T-helper 22 cell (primary cell): ENCODE results near the gene CTBP2.

Source experiments
- DNase-seq: peaks from one replicate; pipeline ENCODE4 v3.0.0-alpha.2; 2020; ENCODE audit warnings: low read depth

CTBP2 gene

GRCh38 chr10:125144693-125145623, 15.4 kb downstream of the CTBP2 start:
- no peak for DNase-seq

GRCh38 chr10:125144206-125144605, 16.2 kb downstream of the CTBP2 start:
- no peak for DNase-seq

DNA sequence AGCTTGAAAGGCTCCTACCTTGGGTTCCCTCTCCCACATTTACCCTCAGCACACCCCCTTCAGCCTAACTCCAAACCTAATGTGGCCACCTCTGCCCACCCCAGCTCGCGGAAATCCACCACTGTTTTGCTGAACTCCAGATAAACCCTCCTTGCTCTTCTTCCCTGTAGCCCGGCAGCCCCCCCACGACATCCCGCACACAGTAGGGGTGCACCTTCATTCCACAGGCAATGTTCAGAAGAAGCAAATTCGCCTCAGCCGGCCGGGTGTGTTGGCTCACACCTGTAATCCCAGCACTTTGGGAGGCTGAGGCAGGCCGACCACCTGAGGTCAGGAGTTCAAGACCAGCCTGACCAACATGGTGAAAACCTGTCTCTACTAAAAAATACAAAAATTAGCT, 17.4 kb downstream of the CTBP2 start:
- DNase-seq = no peak

GRCh38 chr10:125141860-125142484, 18.4 kb downstream of the CTBP2 start:
- DNase-seq = no peak

- DNase-seq = no peak
These were observed 19.1 kb downstream of the CTBP2 start for GRCh38 chr10:125141150-125141859.

GRCh38 chr10:125140151-125140550, 20.2 kb downstream of the CTBP2 start:
- DNase-seq = no peak

DNA sequence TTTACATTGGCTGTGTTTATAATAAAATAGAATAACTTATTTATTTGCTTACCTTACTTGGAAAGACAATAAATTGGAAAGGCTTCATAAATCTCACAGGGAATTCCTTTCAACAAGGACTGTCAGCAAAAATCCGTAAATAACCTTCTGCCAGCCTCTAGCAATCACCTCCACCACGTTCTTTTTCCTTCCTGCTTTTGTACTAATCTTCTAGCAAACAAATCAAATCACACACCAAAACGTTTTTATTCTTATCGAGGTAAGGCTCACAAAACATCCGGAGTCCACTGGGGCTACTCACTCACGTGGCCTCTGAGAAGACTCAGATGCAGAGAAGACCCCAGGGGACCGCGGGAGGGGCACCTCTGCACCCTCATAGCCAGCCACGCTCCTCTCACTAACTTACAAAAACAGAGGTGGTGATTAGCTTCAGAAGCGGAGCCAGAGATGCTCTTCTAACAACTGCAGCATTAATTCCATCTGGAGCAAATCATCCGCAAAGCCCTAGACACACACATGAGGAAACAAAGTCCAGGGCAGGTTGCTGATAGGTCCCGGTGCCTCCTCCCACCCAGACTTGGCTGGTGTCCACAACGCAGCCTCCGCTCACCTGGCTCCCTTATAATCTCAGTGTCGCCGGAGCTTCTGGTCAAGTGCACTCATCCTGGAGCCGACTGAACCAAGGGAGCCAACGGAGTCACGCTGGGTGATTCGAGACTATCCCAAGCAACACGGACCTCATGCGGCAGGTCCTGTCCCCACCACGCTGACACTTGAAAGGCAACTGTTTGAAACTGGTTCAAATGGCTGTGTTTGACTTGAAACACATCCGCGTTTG, 22.5 kb downstream of the CTBP2 start:
- DNase-seq = no peak

DNA sequence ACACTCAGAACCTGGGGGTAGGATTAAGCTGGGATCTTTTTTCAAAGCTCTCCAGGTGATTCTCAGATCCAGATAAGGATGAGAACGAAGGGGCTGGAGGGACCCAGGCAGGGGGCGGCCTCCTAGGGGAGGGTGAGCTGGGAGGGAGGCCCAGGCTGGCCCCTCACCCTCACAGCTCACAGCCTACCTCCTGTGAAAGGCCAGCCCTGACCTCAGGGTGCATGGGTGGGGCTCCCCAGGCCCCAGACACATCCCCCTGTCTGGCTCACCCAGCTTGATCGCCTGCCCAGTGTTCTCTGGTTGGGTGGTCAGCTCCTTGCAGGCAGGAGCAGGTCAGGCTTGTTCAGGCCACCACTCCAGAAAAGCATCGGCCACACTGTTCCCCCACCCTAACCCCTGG, 24.3 kb downstream of the CTBP2 start:
- no peak for DNase-seq

DNA sequence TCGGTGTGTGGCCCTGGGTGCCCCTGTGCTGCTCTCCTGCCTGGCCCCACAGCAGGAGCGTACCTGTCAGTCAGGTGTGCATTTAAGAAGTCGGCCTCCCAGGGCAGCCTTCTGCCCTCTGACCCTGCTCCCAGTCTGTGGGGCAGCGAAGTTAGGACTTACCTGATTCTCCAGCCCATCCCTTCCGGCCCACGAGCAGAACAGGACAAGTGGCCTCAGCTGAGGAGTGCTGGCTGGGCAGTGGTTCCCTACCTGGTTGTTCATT, 24.7 kb downstream of the CTBP2 start:
- DNase-seq = no peak

- no peak for DNase-seq
These were observed 25.2 kb downstream of the CTBP2 start for GRCh38 chr10:125134916-125135770.

DNA sequence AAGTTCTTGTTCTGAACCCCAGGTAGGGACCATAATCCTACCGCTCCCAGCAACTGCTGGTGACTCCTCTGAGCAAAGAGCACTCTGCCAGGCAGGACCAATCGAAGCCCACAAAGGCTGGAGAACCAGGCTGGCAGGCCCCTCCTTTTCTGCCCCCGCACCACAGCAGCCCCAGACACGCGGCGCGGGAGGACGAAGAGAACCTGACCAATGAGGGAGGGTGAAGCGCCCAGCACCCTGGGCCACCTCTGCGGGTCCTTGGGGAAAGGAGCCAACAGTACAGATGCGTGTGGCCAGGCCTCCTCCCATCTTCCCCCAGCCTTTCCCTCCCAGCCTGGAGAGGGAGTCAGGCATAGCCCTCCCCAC, 25.9 kb downstream of the CTBP2 start:
- DNase-seq = no peak

- no peak for DNase-seq
These were observed 26.5 kb downstream of the CTBP2 start for GRCh38 chr10:125133696-125134482.

DNA sequence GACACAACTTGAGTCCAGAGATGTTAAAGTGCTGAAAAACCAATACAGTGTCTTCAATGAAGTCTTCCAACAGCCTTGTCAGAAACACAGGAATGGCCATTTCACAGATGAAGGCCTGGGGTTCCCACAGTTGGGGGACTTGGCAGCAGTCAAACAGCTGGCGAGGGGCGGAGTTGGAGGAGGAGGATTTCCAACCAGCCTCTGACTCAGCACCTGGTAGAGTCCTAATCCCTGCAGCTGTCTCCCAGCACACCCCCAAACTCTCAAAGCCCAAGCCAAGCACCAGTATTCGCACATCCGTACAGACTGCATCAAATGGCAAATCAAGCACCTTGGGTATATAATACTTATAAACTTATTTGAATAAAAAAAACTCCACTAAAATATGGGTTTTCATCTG, 28.0 kb downstream of the CTBP2 start:
- DNase-seq = no peak

- no peak for DNase-seq
These were observed 29.4 kb downstream of the CTBP2 start for GRCh38 chr10:125130916-125131315.

GRCh38 chr10:125130260-125130659, 30.1 kb downstream of the CTBP2 start:
- DNase-seq = no peak

GRCh38 chr10:125129076-125129458, 31.3 kb downstream of the CTBP2 start:
- no peak for DNase-seq

DNA sequence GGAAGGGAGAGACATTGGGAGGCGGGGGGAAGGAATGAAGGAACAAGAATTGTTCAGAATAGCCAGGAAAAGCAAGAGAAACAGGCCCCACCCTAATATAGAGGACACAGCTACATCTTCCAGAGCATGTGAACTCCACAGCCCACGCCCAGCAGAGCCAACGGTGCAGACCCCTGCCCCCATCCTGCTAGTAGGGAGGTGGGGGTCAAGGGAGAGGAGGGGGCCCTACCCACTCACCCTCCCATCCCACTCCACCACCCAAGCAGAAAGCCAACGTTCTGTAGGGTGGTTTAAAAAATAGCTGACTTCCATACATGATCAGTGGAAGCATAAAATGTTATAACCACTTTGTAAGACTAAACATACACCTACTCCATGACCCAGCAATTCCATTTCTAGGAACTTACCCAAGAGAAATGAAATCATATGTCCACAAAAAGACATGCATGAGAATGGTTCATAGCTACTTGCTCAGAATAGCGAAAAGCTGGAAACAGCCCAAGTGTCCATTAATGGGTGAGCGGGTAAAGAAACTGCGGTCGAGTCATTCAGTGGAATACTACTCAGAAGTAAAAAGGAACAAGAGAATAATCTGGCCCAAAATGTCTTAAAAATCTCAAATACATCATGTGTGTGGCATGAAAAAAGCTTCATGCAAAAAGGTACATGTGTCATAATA, 31.8 kb downstream of the CTBP2 start:
- DNase-seq = no peak

DNA sequence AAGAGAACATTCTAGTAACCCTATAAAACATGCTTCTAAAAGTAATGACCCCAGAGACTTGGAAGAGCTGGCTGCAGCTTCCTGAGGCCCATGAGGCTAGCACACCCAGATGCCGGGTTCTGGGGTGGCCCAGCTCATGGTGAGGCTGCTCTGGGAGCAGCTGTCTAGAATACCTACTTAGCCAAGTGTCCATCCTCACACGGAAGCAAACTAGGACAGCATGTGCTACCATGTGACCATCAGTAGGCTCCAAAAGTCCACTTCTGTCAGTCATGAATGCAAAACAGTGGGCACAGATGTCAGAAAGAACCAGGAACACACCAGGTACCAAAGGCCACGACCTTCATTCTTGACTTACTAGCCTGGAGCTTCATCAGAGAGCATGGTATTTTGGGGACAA, 32.4 kb downstream of the CTBP2 start:
- no peak for DNase-seq

DNA sequence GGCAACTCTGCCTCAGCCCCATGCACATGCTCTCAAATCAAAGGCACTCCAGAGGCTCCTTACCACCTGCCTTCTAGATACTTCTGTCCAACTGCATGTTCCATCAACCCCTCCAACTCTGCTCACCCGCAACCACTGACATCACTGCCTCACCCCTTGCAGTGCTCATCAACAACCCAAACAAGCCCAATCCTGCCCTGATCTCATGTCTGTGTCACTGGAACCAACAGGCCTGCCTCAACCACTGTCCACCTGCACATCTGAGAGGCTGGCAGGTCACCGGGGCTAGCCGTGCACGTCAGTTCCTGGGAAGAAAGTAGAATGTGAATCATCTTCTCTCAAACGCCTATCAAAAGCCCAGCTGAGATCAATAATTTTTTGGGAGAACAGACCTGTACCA, 33.3 kb downstream of the CTBP2 start:
- DNase-seq = no peak
